Measurements from ENCODE around the gene PSMD8. TPM values are rescaled to one million over a fixed set of nuclear protein-coding genes. Genes with fewer than 3 reads are reported as not detected.

PSMD8 gene
- total and polyA plus RNA-seq, 2 donors (not counting 3 experiments of a cell fraction or from before 2014, with no cell fraction given) = 203 to 543 TPM

DNA sequence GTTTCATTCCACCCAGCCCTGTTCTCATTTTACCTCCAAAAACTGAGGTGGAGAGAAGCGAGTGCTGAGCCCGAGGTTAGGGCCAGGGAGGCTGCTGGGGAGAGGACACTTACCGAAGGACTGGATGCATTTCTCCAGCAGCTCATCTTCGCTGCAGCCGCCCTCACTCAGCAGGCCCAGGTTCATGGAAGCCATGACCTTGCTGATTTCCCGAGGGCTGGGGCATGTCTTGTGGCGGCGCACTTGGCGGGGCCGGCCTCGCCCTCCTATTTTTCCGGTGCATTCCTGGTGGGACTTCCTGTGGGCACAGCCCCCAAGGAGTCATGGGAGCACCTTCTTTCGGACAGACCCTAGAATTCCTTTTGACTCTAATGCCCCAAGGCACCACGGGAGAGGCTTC lies 47.5 kb downstream of the PSMD8 start:
- H3K9me1 ChIP-seq (replicated peaks; ENCODE audit: control insufficient read depth, extremely low read depth, insufficient read depth, low read length) = no peaks in the 10 kb centered on the region
- H3K27me3 ChIP-seq (ENCODE audit: control insufficient read depth in 2 of 2, insufficient read depth in 2 of 2, low read length in 2 of 2) = no peaks in the 10 kb centered on the region
- H4K20me1 ChIP-seq (replicated peaks; ENCODE audit: control insufficient read depth, extremely low read depth, insufficient read depth, low read length) = no peaks in the 10 kb centered on the region
- H3K36me3 ChIP-seq (ENCODE audit: control insufficient read depth in 2 of 2, extremely low read depth in 1 of 2, insufficient read depth in 2 of 2, low read length in 2 of 2) = no peaks in the 10 kb centered on the region
- no peak overlapping the region for H3K9ac ChIP-seq (replicated peaks; ENCODE audit: extremely low read depth, insufficient read depth, low read length)
- H3K27ac ChIP-seq (ENCODE audit: insufficient read depth, low read depth, low read length) = no peak overlapping the region
- FAIRE-seq (no peak), DNase-seq (ENCODE audit: low read depth, low spot score) (no peak)
- H3K79me2 ChIP-seq (ENCODE audit: control insufficient read depth, insufficient read depth, low read length) = no peaks in the 10 kb centered on the region
- H2AFZ ChIP-seq (ENCODE audit: low read depth, low read length) = no peak overlapping the region
- no peak overlapping the region for H3K4me2 ChIP-seq (ENCODE audit: insufficient read depth, low read length)
- ChIA-PET POLR2A (no interaction called here), CTCF (interaction anchor here (1.9 kb wide), 1 partner anchor 19 kb away, joined by 5 read pairs; the partner anchor contains the start of gene FAM98C)
- no TSS peak for BruUV-seq (replicated peaks)
- dilution Hi-C loops (cut with MboI; ENCODE audit: extremely low pct_ligation_motif_present, low sequenced_read_pairs) = no loop called here
- H3K4me1 ChIP-seq (ENCODE audit: control insufficient read depth, extremely low read depth, insufficient read depth, low read length) = no peaks in the 10 kb centered on the region
- TF ChIP-seq, protein P1, sequence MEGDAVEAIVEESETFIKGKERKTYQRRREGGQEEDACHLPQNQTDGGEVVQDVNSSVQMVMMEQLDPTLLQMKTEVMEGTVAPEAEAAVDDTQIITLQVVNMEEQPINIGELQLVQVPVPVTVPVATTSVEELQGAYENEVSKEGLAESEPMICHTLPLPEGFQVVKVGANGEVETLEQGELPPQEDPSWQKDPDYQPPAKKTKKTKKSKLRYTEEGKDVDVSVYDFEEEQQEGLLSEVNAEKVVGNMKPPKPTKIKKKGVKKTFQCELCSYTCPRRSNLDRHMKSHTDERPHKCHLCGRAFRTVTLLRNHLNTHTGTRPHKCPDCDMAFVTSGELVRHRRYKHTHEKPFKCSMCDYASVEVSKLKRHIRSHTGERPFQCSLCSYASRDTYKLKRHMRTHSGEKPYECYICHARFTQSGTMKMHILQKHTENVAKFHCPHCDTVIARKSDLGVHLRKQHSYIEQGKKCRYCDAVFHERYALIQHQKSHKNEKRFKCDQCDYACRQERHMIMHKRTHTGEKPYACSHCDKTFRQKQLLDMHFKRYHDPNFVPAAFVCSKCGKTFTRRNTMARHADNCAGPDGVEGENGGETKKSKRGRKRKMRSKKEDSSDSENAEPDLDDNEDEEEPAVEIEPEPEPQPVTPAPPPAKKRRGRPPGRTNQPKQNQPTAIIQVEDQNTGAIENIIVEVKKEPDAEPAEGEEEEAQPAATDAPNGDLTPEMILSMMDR (IDR thresholded peaks at IDR 0.05; ENCODE audit: extremely low read depth in 1 of 2, insufficient read depth in 1 of 2, low read depth in 1 of 2, low read length in 2 of 2) = no peak
- no peak for TF ChIP-seq MYC (IDR thresholded peaks at IDR 0.05; ENCODE audit: low read depth, low read length)
- TF ChIP-seq POLR2A (IDR thresholded peaks at IDR 0.05; ENCODE audit: low read depth, low read length) = no peak
- TF ChIP-seq FOS (IDR thresholded peaks at IDR 0.05; ENCODE audit: borderline replicate concordance, insufficient read depth, low read length) = no peak
- no peak for TF ChIP-seq EZH2 (IDR thresholded peaks at IDR 0.05; ENCODE audit: borderline replicate concordance, low read depth, low read length, severe bottlenecking)
- no peak for TF ChIP-seq POLR2AphosphoS5 (IDR thresholded peaks at IDR 0.05; ENCODE audit: insufficient read depth, low read depth, low read length)
- TF ChIP-seq, protein P2, sequence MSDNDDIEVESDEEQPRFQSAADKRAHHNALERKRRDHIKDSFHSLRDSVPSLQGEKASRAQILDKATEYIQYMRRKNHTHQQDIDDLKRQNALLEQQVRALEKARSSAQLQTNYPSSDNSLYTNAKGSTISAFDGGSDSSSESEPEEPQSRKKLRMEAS (IDR thresholded peaks at IDR 0.05; ENCODE audit: insufficient read depth, insufficient read length) = no peak
- TF ChIP-seq JUN (IDR thresholded peaks at IDR 0.05; ENCODE audit: borderline replicate concordance, insufficient read depth, insufficient read length, low read depth) = no peak
- TF ChIP-seq GATA2 (IDR thresholded peaks at IDR 0.05; ENCODE audit: insufficient read depth, insufficient read length, low read depth, low read length) = no peak
- no peak overlapping the region for H3K4me3 ChIP-seq (replicated peaks in 1 of 3; ENCODE audit: insufficient read depth in 1 of 3, low read depth in 1 of 3, low read length in 3 of 3)
- no peaks in the 10 kb centered on the region for H3K9me3 ChIP-seq (replicated peaks; ENCODE audit: control insufficient read depth, insufficient read depth, low read length)
- intact Hi-C loops (cut with micrococcal nuclease) = no loop called here
